ENCODE measurements around the gene VDAC2.

- TF ChIP-seq CTCF (IDR thresholded peaks at IDR 0.05): no peak
- no peak for TF ChIP-seq POLR2A (IDR thresholded peaks at IDR 0.05)
These were observed 9.7 kb downstream of the VDAC2 start for GRCh38 chr10:75220274-75220673.

All from Peyer's patch (tissue), 4 donors.